Panc1 (cell line): ENCODE data around the gene UNC93A. TPM values are rescaled to one million over a fixed set of nuclear protein-coding genes. Genes with fewer than 3 reads are reported as not detected.

Experiments
- ATAC-seq: fragments of 200-7000 bp; cut with Tn5 transposase; 2 replicates; pipeline ENCODE4 v1.9.1; 2020; ENCODE audit warnings: mild to moderate bottlenecking, moderate library complexity
- BruUV-seq: library from RNA; stranded (reverse); fragments of 400-500 nt; replicated peaks from 2 replicates; lab custom pipeline; 2021; lab: Mats Ljungman, UMichigan
- CTCF ChIA-PET: fragments of 300-600 bp; sonication (Branson Sonifier 250); formaldehyde crosslinking; loops from one replicate; lab custom pipeline; 2022; ENCODE audit warnings: antibody characterized with exemption; lab: Charles Lee
- POLR2A ChIA-PET: fragments of 300-600 bp; sonication (Branson Sonifier 250); formaldehyde crosslinking; loops from one replicate; lab custom pipeline; 2022; ENCODE audit warnings: antibody characterized with exemption; lab: Charles Lee
- DNase-seq: peaks from one replicate; pipeline ENCODE4 v3.0.0-alpha.2; 2010; ENCODE audit warnings: low read depth, low spot score
- H3K27ac ChIP-seq: 2 replicates; pipeline ENCODE4 v1.5.1; 2011; ENCODE audit warnings: mild to moderate bottlenecking, low read length, inconsistent platforms
- H3K27me3 ChIP-seq: fragments of 200-500 bp; sonication (Bioruptor generic); 2 replicates; pipeline ENCODE4 v1.6.0; 2014; ENCODE audit warnings: low read length, inconsistent platforms; ENCODE audit not compliant: control insufficient read depth, insufficient read depth
- H3K36me3 ChIP-seq: fragments of 200-500 bp; sonication (Bioruptor generic); 2 replicates; pipeline ENCODE4 v1.5.1; 2014; ENCODE audit warnings: inconsistent platforms, mild to moderate bottlenecking, low read length, moderate library complexity; ENCODE audit not compliant: control insufficient read depth, insufficient read depth
- H3K4me1 ChIP-seq: 2 replicates; pipeline ENCODE4 v1.5.1; 2011; ENCODE audit warnings: inconsistent platforms, mild to moderate bottlenecking, low read length, moderate library complexity; ENCODE audit not compliant: control insufficient read depth, insufficient read depth
- H3K4me3 ChIP-seq, 2 experiments: 2 replicates each; pipeline ENCODE4 v1.5.1; 2011 to 2012; ENCODE audit warnings: low read depth in 2 of 2, low read length in 2 of 2, mild to moderate bottlenecking in 2 of 2, inconsistent platforms in 1 of 2, moderate library complexity in 1 of 2
- H3K9me3 ChIP-seq: fragments of 200-500 bp; sonication (Bioruptor generic); 2 replicates; pipeline ENCODE4 v1.5.1; 2014; ENCODE audit warnings: low read depth, mild to moderate bottlenecking, inconsistent platforms, low read length, moderate library complexity; ENCODE audit not compliant: control insufficient read depth, insufficient read depth
- CTCF ChIP-seq: fragments of 450-650 bp; IDR thresholded peaks from 2 replicates; pipeline ENCODE4 v1.5.1; 2017; ENCODE audit warnings: mild to moderate bottlenecking
- POLR2AphosphoS5 ChIP-seq: IDR thresholded peaks from 2 replicates; pipeline ENCODE4 v1.6.1; 2012; ENCODE audit warnings: mild to moderate bottlenecking, low read depth, low read length, moderate library complexity
- SIN3A ChIP-seq: IDR thresholded peaks from 2 replicates; pipeline ENCODE4 v1.6.1; 2012; ENCODE audit warnings: low read depth, mild to moderate bottlenecking, low read length, moderate library complexity, borderline replicate concordance; ENCODE audit not compliant: insufficient read depth
- TCF7L2 ChIP-seq: IDR thresholded peaks from 2 replicates; pipeline ENCODE4 v1.6.1; 2011; ENCODE audit warnings: mild to moderate bottlenecking, low read depth, low read length, inconsistent platforms
- in situ Hi-C: cut with HindIII; loops from 2 replicates; pipeline ENCODE4 v1.10.0; 2016; ENCODE audit warnings: low sequenced_read_pairs, low pct_unique_long_range_greater_than_20kb
- intact Hi-C: fragments of 100-400 bp; cut with micrococcal nuclease; formaldehyde crosslinking; loops from one replicate; pipeline ENCODE4 v1.10.0; 2022; ENCODE audit not compliant: unreplicated experiment
- total RNA-seq: library from RNA; stranded (reverse); gene quantifications from one replicate; pipeline ENCODE4 v1.2.1, GENCODE V29; 2021; ENCODE audit not compliant: unreplicated experiment
- TF ChIP-seq, protein P1 (sequence below), 2 experiments: IDR thresholded peaks; 2 replicates each; pipeline ENCODE4 v1.6.1; 2011 to 2012; ENCODE audit warnings: low read depth in 2 of 2, control low read depth in 1 of 2, low read length in 1 of 2, mild to moderate bottlenecking in 1 of 2, moderate library complexity in 1 of 2; ENCODE audit not compliant: insufficient read depth in 1 of 2

The UNC93A gene
- total RNA-seq, 1 experiment from 2014 or later = not detected

- H3K27me3 ChIP-seq = peaks cover 4% of the 10 kb centered on the region
- POLR2A ChIA-PET = no interaction called here
- in situ Hi-C loops = no loop called here
Observed at GRCh38 chr6:167296293-167296690, 5.2 kb downstream of the UNC93A start.

GRCh38 chr6:167296902-167297301, 5.8 kb downstream of the UNC93A start:
- TF ChIP-seq CTCF = no peak
- no peak overlapping the region for H3K27ac ChIP-seq
- POLR2A ChIA-PET = no interaction called here
- in situ Hi-C loops = no loop called here
- intact Hi-C loops = no loop called here
- CTCF ChIA-PET = no interaction called here
- no peak overlapping the region for H3K4me3 ChIP-seq
- no peaks in the 10 kb centered on the region for H3K36me3 ChIP-seq
- DNase-seq (no peak), ATAC-seq (no peak)
- BruUV-seq = no TSS peak
- H3K9me3 ChIP-seq = no peaks in the 10 kb centered on the region
- no peaks in the 10 kb centered on the region for H3K4me1 ChIP-seq
- H3K27me3 ChIP-seq = peaks cover 4% of the 10 kb centered on the region

More at GRCh38 chr6:167296293-167296690, 5.2 kb downstream of the UNC93A start:
- CTCF ChIA-PET = no interaction called here
- Histone ChIP-seq H3K27ac (no peak overlapping the region), H3K9me3 (no peaks in the 10 kb centered on the region), H3K36me3 (no peaks in the 10 kb centered on the region), H3K4me3 (no peak overlapping the region), H3K4me1 (no peaks in the 10 kb centered on the region)
- BruUV-seq = no TSS peak
- TF ChIP-seq POLR2AphosphoS5 = no peak
- TF ChIP-seq TCF7L2 = no peak
- TF ChIP-seq, protein P1, sequence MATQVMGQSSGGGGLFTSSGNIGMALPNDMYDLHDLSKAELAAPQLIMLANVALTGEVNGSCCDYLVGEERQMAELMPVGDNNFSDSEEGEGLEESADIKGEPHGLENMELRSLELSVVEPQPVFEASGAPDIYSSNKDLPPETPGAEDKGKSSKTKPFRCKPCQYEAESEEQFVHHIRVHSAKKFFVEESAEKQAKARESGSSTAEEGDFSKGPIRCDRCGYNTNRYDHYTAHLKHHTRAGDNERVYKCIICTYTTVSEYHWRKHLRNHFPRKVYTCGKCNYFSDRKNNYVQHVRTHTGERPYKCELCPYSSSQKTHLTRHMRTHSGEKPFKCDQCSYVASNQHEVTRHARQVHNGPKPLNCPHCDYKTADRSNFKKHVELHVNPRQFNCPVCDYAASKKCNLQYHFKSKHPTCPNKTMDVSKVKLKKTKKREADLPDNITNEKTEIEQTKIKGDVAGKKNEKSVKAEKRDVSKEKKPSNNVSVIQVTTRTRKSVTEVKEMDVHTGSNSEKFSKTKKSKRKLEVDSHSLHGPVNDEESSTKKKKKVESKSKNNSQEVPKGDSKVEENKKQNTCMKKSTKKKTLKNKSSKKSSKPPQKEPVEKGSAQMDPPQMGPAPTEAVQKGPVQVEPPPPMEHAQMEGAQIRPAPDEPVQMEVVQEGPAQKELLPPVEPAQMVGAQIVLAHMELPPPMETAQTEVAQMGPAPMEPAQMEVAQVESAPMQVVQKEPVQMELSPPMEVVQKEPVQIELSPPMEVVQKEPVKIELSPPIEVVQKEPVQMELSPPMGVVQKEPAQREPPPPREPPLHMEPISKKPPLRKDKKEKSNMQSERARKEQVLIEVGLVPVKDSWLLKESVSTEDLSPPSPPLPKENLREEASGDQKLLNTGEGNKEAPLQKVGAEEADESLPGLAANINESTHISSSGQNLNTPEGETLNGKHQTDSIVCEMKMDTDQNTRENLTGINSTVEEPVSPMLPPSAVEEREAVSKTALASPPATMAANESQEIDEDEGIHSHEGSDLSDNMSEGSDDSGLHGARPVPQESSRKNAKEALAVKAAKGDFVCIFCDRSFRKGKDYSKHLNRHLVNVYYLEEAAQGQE (IDR thresholded peaks at IDR 0.05; ENCODE audit: insufficient read depth in 1 of 2, low read depth in 2 of 2, low read length in 1 of 2) = no peak
- intact Hi-C loops = no loop called here
- DNase-seq (no peak), ATAC-seq (no peak)

- no peak for ATAC-seq
- in situ Hi-C loops = no loop called here
- H3K27ac ChIP-seq = no peak overlapping the region
- BruUV-seq = no TSS peak
- H3K9me3 ChIP-seq = no peaks in the 10 kb centered on the region
- H3K27me3 ChIP-seq = peaks cover 4% of the 10 kb centered on the region; the same call in 1 of the 2 replicates
- ChIA-PET POLR2A (no interaction called here), CTCF (no interaction called here)
- H3K4me1 ChIP-seq = no peaks in the 10 kb centered on the region
- intact Hi-C loops = no loop called here
- H3K4me3 ChIP-seq = no peak overlapping the region
- TF ChIP-seq TCF7L2 (no peak), CTCF (no peak), SIN3A (no peak), POLR2AphosphoS5 (no peak)
- TF ChIP-seq, protein P1 (IDR thresholded peaks at IDR 0.05; ENCODE audit: insufficient read depth in 1 of 2, low read depth in 2 of 2, low read length in 1 of 2) = no peak
- no peak for DNase-seq
- H3K36me3 ChIP-seq = no peaks in the 10 kb centered on the region
Observed at GRCh38 chr6:167298127-167298526, 7.0 kb downstream of the UNC93A start.
